Loucy (cell line): ENCODE measurements around the gene EIPR1.

Source experiments
- H2AFZ ChIP-seq: fragments of 200-600 bp; sonication (generic); 2 replicates; pipeline ENCODE4 v1.6.0; 2016; ENCODE audit warnings: antibody characterized with exemption, mild to moderate bottlenecking, low read length, moderate library complexity
- H3F3A ChIP-seq: fragments of 200-600 bp; 2 replicates; pipeline ENCODE4 v1.6.0; 2016; ENCODE audit warnings: antibody characterized with exemption, low read depth, mild to moderate bottlenecking
- H3K27me3 ChIP-seq: fragments of 200-600 bp; sonication (generic); 2 replicates; pipeline ENCODE4 v1.6.1; 2014; ENCODE audit warnings: low read length, mild to moderate bottlenecking; ENCODE audit not compliant: insufficient read depth, poor library complexity, severe bottlenecking
- H3K36me3 ChIP-seq: fragments of 200-600 bp; sonication (generic); 2 replicates; pipeline ENCODE4 v1.6.1; 2016; ENCODE audit warnings: low read length; ENCODE audit not compliant: insufficient read depth
- H3K4me1 ChIP-seq: fragments of 200-600 bp; sonication (generic); 2 replicates; pipeline ENCODE4 v1.5.1; 2014; ENCODE audit warnings: low read length, mild to moderate bottlenecking; ENCODE audit not compliant: insufficient read depth, poor library complexity, severe bottlenecking
- H3K4me2 ChIP-seq: fragments of 200-600 bp; sonication (generic); 2 replicates; pipeline ENCODE4 v1.6.0; 2014; ENCODE audit warnings: antibody characterized with exemption, low read length, low read depth, mild to moderate bottlenecking; ENCODE audit not compliant: poor library complexity, severe bottlenecking
- H3K4me3 ChIP-seq: fragments of 200-600 bp; sonication (generic); 2 replicates; pipeline ENCODE4 v1.5.1; 2014; ENCODE audit warnings: low read length, mild to moderate bottlenecking, mixed read lengths; ENCODE audit not compliant: poor library complexity, severe bottlenecking
- H3K79me2 ChIP-seq: fragments of 200-600 bp; sonication (generic); 2 replicates; pipeline ENCODE4 v1.6.1; 2014; ENCODE audit warnings: low read length; ENCODE audit not compliant: insufficient read depth
- H3K9ac ChIP-seq: fragments of 200-600 bp; sonication (generic); 2 replicates; pipeline ENCODE4 v1.6.0; 2014; ENCODE audit warnings: mild to moderate bottlenecking, low read depth, low read length, moderate library complexity; ENCODE audit not compliant: poor library complexity, severe bottlenecking
- H3K9me2 ChIP-seq: fragments of 200-600 bp; sonication (generic); replicated peaks from 2 replicates; pipeline ENCODE4 v1.6.1; 2016; ENCODE audit warnings: low read depth, low read length, mixed read lengths
- H3K9me3 ChIP-seq: fragments of 200-600 bp; sonication (generic); 2 replicates; pipeline ENCODE4 v1.6.1; 2014; ENCODE audit warnings: mild to moderate bottlenecking, antibody characterized with exemption, low read length, low read depth; ENCODE audit not compliant: insufficient read depth
- H4K20me1 ChIP-seq: fragments of 200-600 bp; sonication (generic); 2 replicates; pipeline ENCODE4 v1.6.0; 2014; ENCODE audit warnings: antibody characterized with exemption, low read length, mild to moderate bottlenecking; ENCODE audit not compliant: insufficient read depth, poor library complexity, severe bottlenecking
- CTCF ChIP-seq: fragments of 200-600 bp; sonication (generic); conservative IDR thresholded peaks from 2 replicates; pipeline ENCODE4 v1.5.1; 2014; ENCODE audit warnings: mild to moderate bottlenecking, antibody characterized with exemption, low read length
- EZH2phosphoT487 ChIP-seq: fragments of 200-600 bp; IDR thresholded peaks from 2 replicates; pipeline ENCODE4 v1.6.1; 2018; ENCODE audit warnings: antibody characterized with exemption, mild to moderate bottlenecking, moderate library complexity, borderline replicate concordance

The EIPR1 gene

GRCh38 chr2:3147651-3148530 lies 229.7 kb downstream of the EIPR1 start:
- Histone ChIP-seq H3K9ac (no peak overlapping the region), H3K4me2 (no peak overlapping the region)
- TF ChIP-seq CTCF (no peak), EZH2phosphoT487 (no peak)

GRCh38 chr2:3146772-3147650 lies 230.6 kb downstream of the EIPR1 start:
- Histone ChIP-seq H2AFZ (no peak overlapping the region), H3K79me2 (no peaks in the 10 kb centered on the region), H3K4me1 (no peaks in the 10 kb centered on the region), H3K9me3 (peaks cover under 1% of the 10 kb centered on the region; the same call in 1 of the 2 replicates), H3K9ac (no peak overlapping the region), H3K4me2 (no peak overlapping the region), H3F3A (no peaks in the 10 kb centered on the region), H3K36me3 (no peaks in the 10 kb centered on the region), H3K9me2 (no peaks in the 10 kb centered on the region), H3K4me3 (no peak overlapping the region), H3K27me3 (no peaks in the 10 kb centered on the region), H4K20me1 (no peaks in the 10 kb centered on the region)
- no peak for TF ChIP-seq CTCF
- no peak for TF ChIP-seq EZH2phosphoT487

More at GRCh38 chr2:3147651-3148530, 229.7 kb downstream of the EIPR1 start:
- H3K36me3 ChIP-seq = no peaks in the 10 kb centered on the region
- H3K4me3 ChIP-seq = no peak overlapping the region
- no peak overlapping the region for H2AFZ ChIP-seq
- no peaks in the 10 kb centered on the region for H3K79me2 ChIP-seq
- no peaks in the 10 kb centered on the region for H3K4me1 ChIP-seq
- no peaks in the 10 kb centered on the region for H3F3A ChIP-seq
- H3K9me2 ChIP-seq = no peaks in the 10 kb centered on the region
- H4K20me1 ChIP-seq = no peaks in the 10 kb centered on the region
- H3K27me3 ChIP-seq = no peaks in the 10 kb centered on the region
- H3K9me3 ChIP-seq = no peaks in the 10 kb centered on the region

GRCh38 chr2:3146175-3146574 lies 231.4 kb downstream of the EIPR1 start:
- Histone ChIP-seq H2AFZ (no peak overlapping the region), H3K79me2 (no peaks in the 10 kb centered on the region), H3K9me2 (no peaks in the 10 kb centered on the region), H4K20me1 (no peaks in the 10 kb centered on the region), H3K27me3 (no peaks in the 10 kb centered on the region), H3K9ac (no peak overlapping the region), H3K4me2 (no peak overlapping the region), H3K9me3 (peaks cover 3% of the 10 kb centered on the region; the same call in 1 of the 2 replicates), H3K4me3 (no peak overlapping the region), H3K4me1 (no peaks in the 10 kb centered on the region), H3K36me3 (no peaks in the 10 kb centered on the region), H3F3A (no peaks in the 10 kb centered on the region)
- TF ChIP-seq CTCF = no peak
- no peak for TF ChIP-seq EZH2phosphoT487
